A673 (cell line): ENCODE measurements around the gene SPAG9. TPM values are rescaled to one million over a fixed set of nuclear protein-coding genes. Genes with fewer than 3 reads are reported as not detected.

Experiments used
- BruUV-seq: library from RNA; stranded (reverse); fragments of 400-500 nt; replicated peaks from 2 replicates; lab custom pipeline; 2021; lab: Mats Ljungman, UMichigan
- CTCF ChIA-PET: fragments of 300-600 bp; sonication (Branson Sonifier 250); formaldehyde crosslinking; loops from one replicate; lab custom pipeline; 2022; ENCODE audit warnings: antibody characterized with exemption; lab: Charles Lee
- POLR2A ChIA-PET: fragments of 300-600 bp; sonication (Branson Sonifier 250); formaldehyde crosslinking; loops from one replicate; lab custom pipeline; 2022; ENCODE audit warnings: antibody characterized with exemption; ENCODE audit not compliant: low non-redundant PET; lab: Charles Lee
- DNase-seq: peaks from one replicate; pipeline ENCODE4 v3.0.0-alpha.2; 2015; ENCODE audit warnings: low spot score
- H3K27ac ChIP-seq: fragments of 200-600 bp; sonication (generic); 2 replicates; pipeline ENCODE4 v1.5.1; 2016; ENCODE audit warnings: mixed run types, low read depth, mild to moderate bottlenecking, mixed read lengths, antibody characterized with exemption, low read length; ENCODE audit not compliant: poor library complexity, severe bottlenecking
- H3K27me3 ChIP-seq: fragments of 200-600 bp; sonication (generic); replicated peaks from 2 replicates; pipeline ENCODE4 v1.6.1; 2017; ENCODE audit warnings: mixed run types, low read depth, mild to moderate bottlenecking, mixed read lengths, antibody characterized with exemption, low read length; ENCODE audit not compliant: insufficient read depth, poor library complexity
- H3K36me3 ChIP-seq: fragments of 200-600 bp; sonication (generic); 2 replicates; pipeline ENCODE4 v1.6.1; 2016; ENCODE audit warnings: mixed run types, mild to moderate bottlenecking, mixed read lengths, antibody characterized with exemption, low read length; ENCODE audit not compliant: insufficient read depth, poor library complexity, severe bottlenecking
- H3K4me1 ChIP-seq: fragments of 200-600 bp; sonication (generic); 2 replicates; pipeline ENCODE4 v1.6.1; 2017; ENCODE audit warnings: mixed run types, mild to moderate bottlenecking, mixed read lengths, antibody characterized with exemption, low read length; ENCODE audit not compliant: insufficient read depth, poor library complexity, severe bottlenecking
- H3K4me3 ChIP-seq: fragments of 200-600 bp; sonication (generic); 2 replicates; pipeline ENCODE4 v1.5.1; 2016; ENCODE audit warnings: low read depth, mixed run types, mild to moderate bottlenecking, mixed read lengths, low read length; ENCODE audit not compliant: poor library complexity, severe bottlenecking
- H3K9me3 ChIP-seq: fragments of 200-600 bp; sonication (generic); 2 replicates; pipeline ENCODE4 v1.6.1; 2016; ENCODE audit warnings: mixed run types, low read depth, mild to moderate bottlenecking, mixed read lengths, antibody characterized with exemption, low read length; ENCODE audit not compliant: poor library complexity, severe bottlenecking
- CTCF ChIP-seq: fragments of 300-800, 200-600 bp; sonication (generic); conservative IDR thresholded peaks from 2 replicates; pipeline ENCODE4 v1.5.1; 2017; ENCODE audit warnings: low read depth, mild to moderate bottlenecking, antibody characterized with exemption, low read length, moderate library complexity, mixed read lengths
- EZH2 ChIP-seq: fragments of 200-600 bp; sonication (generic); IDR thresholded peaks from 2 replicates; pipeline ENCODE4 v1.6.1; 2017; ENCODE audit warnings: borderline replicate concordance, low read depth, mild to moderate bottlenecking, mixed read lengths, antibody characterized with exemption, low read length; ENCODE audit not compliant: poor library complexity, severe bottlenecking
- intact Hi-C: fragments of 100-400 bp; cut with micrococcal nuclease; formaldehyde crosslinking; loops from one replicate; pipeline ENCODE4 v1.10.0; 2022; ENCODE audit not compliant: unreplicated experiment
- total RNA-seq: library from RNA; stranded (reverse); gene quantifications from 2 replicates; pipeline ENCODE4 v1.2.3, GENCODE V29; 2021

The SPAG9 gene
- total RNA-seq, 1 experiment from 2014 or later = 82.0 TPM

DNA sequence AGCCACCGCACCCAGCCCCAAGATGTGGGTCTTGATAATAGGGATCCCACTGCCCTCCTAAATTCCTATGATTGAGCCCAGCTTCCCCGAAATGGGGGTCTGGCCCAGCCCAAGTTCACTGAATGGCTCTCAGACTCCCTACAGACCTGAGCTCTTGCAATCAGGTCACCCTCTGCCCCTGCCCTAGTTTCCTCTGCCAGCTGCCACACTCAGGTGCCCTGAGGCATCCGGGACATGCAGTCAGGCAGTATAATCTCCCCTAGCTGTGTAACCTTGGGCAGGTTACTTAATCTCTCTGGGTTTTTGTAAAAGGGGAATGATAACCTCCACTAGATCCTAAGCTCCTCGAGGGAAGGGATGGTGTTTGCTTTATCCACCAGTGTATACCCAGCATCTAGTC is 193.4 kb downstream of the SPAG9 start:
- intact Hi-C loops = no loop called here
- Histone ChIP-seq H3K4me3 (no peak overlapping the region), H3K27me3 (no peaks in the 10 kb centered on the region), H3K4me1 (peaks cover 6% of the 10 kb centered on the region), H3K27ac (no peak overlapping the region), H3K36me3 (no peaks in the 10 kb centered on the region), H3K9me3 (no peaks in the 10 kb centered on the region)
- no TSS peak for BruUV-seq
- TF ChIP-seq EZH2 (no peak), CTCF (no peak)
- no peak for DNase-seq
- POLR2A ChIA-PET = no interaction called here
- CTCF ChIA-PET = no interaction called here

- no peaks in the 10 kb centered on the region for H3K36me3 ChIP-seq
- H3K27me3 ChIP-seq = no peaks in the 10 kb centered on the region
- DNase-seq = no peak
- BruUV-seq = no TSS peak
- H3K4me3 ChIP-seq = no peak overlapping the region
- no peaks in the 10 kb centered on the region for H3K9me3 ChIP-seq
- ChIA-PET CTCF (no interaction called here), POLR2A (no interaction called here)
- H3K27ac ChIP-seq = no peak overlapping the region
- peaks cover 2% of the 10 kb centered on the region for H3K4me1 ChIP-seq
- intact Hi-C loops = no loop called here
- TF ChIP-seq CTCF (no peak), EZH2 (no peak)
Observed at GRCh38 chr17:50926523-50926922, 194.1 kb downstream of the SPAG9 start.

- no TSS peak for BruUV-seq
- H3K9me3 ChIP-seq = no peaks in the 10 kb centered on the region
- H3K4me3 ChIP-seq = no peak overlapping the region
- no peak overlapping the region for H3K27ac ChIP-seq
- no peaks in the 10 kb centered on the region for H3K4me1 ChIP-seq
- TF ChIP-seq CTCF (no peak), EZH2 (no peak)
- ChIA-PET CTCF (no interaction called here), POLR2A (interaction anchor here (0.6 kb wide), 1 partner anchor 52 kb away, joined by 3 read pairs; no protein-coding TSS in a partner anchor)
- H3K36me3 ChIP-seq = no peaks in the 10 kb centered on the region
- intact Hi-C loops = no loop called here
- DNase-seq = no peak
- no peaks in the 10 kb centered on the region for H3K27me3 ChIP-seq
Observed at GRCh38 chr17:50925296-50925891, 195.3 kb downstream of the SPAG9 start.
